Measurements from ENCODE around the gene FAM120A.

The FAM120A gene

DNA sequence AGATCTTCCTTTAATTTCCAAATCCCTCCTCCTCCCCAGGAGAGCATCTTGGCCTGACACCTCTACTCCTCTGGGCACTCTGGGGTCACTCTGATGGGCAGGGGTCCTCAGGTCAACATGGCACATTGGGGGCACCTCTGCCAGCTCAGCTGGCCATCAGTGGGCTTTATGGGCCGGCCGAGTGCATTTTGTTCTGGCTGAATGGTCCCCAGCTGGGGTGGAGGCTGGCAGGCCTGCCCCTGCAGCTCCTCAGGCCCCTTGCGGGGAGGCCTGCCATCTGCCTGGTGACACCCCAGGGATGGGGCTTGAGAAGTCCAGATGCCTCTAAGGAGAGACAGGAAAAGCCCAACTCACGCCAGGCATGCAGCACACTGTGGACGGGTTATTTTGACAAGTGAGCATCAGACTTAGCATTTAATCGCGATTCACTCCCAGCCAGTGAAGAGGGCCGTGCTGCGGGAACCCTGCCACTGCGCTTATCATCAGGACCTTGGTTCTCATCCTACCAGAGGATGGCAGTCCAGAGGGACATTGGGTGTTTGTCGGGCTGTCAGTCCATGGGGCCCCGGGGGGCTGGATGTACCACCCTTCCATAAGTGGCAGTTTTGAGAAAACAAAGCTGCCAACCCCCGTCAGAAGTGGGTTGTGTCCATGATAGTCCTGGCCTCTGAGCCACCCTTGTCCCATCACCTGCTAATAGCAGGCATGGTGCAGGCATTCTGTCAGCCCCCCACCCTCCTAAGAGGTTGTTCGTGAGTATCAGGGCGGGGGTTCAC is 146.6 kb downstream of the FAM120A start:
- Histone ChIP-seq H3K36me3 (ENCODE audit: insufficient read depth, low read length) (no peaks in the 10 kb centered on the region), H3K9ac (ENCODE audit: low read depth, low read length) (no peak overlapping the region), H3K9me3 (ENCODE audit: insufficient read depth, low read depth, low read length) (no peaks in the 10 kb centered on the region), H3K27ac (ENCODE audit: low read depth, low read length) (no peak overlapping the region), H3K4me1 (ENCODE audit: insufficient read depth, low read length) (peaks cover 34% of the 10 kb centered on the region), H3K4me3 (ENCODE audit: low read length) (no peak overlapping the region), H3K27me3 (ENCODE audit: insufficient read depth, low read length) (no peaks in the 10 kb centered on the region)
- WGBS, result 92% methylated on average over 14 of the region's 15 CpGs

GRCh38 chr9:93598647-93599241 is 147.3 kb downstream of the FAM120A start:
- H3K27ac ChIP-seq (ENCODE audit: low read depth, low read length), result no peak overlapping the region
- WGBS, result 76% methylated on average over 11 of the region's 11 CpGs
- no peaks in the 10 kb centered on the region for H3K9me3 ChIP-seq (ENCODE audit: insufficient read depth, low read depth, low read length)
- H3K36me3 ChIP-seq (ENCODE audit: insufficient read depth, low read length), result no peaks in the 10 kb centered on the region
- no peaks in the 10 kb centered on the region for H3K27me3 ChIP-seq (ENCODE audit: insufficient read depth, low read length)
- H3K4me1 ChIP-seq (ENCODE audit: insufficient read depth, low read length), result peaks cover 33% of the 10 kb centered on the region
- H3K4me3 ChIP-seq (ENCODE audit: low read length), result no peak overlapping the region
- H3K9ac ChIP-seq (ENCODE audit: low read depth, low read length), result no peak overlapping the region

DNA sequence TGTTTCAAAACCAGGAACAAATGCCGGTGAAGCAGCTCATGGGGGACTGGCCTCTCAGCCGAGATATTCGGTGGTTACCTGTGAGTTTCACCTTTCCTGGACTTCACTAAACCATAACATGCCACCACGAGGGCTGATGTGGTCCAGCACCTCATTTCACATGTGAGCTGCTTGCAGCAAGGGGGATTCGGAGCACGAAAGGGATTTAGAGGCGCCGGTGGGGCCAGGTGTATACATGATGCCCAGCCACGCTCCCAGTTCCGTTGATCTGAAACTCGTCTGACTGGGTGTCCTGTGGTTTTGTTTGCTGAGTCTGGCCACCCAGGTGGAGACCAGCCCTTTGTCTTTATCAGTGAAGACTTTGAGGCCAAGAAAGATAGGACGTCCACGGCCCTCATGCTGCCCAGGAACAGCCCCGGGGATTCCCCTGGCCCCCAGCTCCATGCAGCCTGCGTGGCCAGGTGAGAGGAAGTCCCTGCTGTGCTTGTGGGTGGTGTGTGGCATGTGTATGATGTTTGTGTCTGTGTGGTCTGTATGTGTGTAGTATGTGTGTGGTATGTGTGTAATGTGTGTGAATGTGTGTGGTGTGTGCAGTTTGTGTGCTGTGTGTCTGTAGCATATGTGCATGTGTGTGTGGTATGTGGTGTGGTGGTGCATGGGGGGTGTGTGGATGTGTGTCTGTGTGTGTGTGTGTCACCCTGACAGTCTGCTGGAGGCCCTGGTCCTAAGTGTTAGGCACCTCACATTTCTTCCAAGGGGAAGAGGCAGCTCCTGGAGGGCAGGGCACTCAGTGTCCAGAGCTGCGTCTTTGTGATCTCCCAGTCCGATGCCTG is 148.3 kb downstream of the FAM120A start:
- H3K36me3 ChIP-seq (ENCODE audit: insufficient read depth, low read length), result no peaks in the 10 kb centered on the region
- 77% methylated on average over 17 of the region's 17 CpGs for WGBS
- peaks cover 26% of the 10 kb centered on the region for H3K4me1 ChIP-seq (ENCODE audit: insufficient read depth, low read length)
- H3K27ac ChIP-seq (ENCODE audit: low read depth, low read length), result no peak overlapping the region
- H3K27me3 ChIP-seq (ENCODE audit: insufficient read depth, low read length), result no peaks in the 10 kb centered on the region
- no peak overlapping the region for H3K9ac ChIP-seq (ENCODE audit: low read depth, low read length)
- H3K9me3 ChIP-seq (ENCODE audit: insufficient read depth, low read depth, low read length), result no peaks in the 10 kb centered on the region
- no peak overlapping the region for H3K4me3 ChIP-seq (ENCODE audit: low read length)

- Histone ChIP-seq H3K9ac (ENCODE audit: low read depth, low read length) (no peak overlapping the region), H3K4me3 (ENCODE audit: low read length) (no peak overlapping the region), H3K4me1 (ENCODE audit: insufficient read depth, low read length) (peaks cover 26% of the 10 kb centered on the region), H3K27ac (ENCODE audit: low read depth, low read length) (no peak overlapping the region), H3K27me3 (ENCODE audit: insufficient read depth, low read length) (no peaks in the 10 kb centered on the region), H3K36me3 (ENCODE audit: insufficient read depth, low read length) (no peaks in the 10 kb centered on the region), H3K9me3 (ENCODE audit: insufficient read depth, low read depth, low read length) (0 out of 2 replicates have a peak, but pooled peaks cover 2% of the 10 kb centered on the region)
- 46% methylated on average over 3 of the region's 3 CpGs for WGBS
These were observed 149.0 kb downstream of the FAM120A start for GRCh38 chr9:93600504-93600903.

GRCh38 chr9:93601063-93601462 is 149.6 kb downstream of the FAM120A start:
- 90% methylated on average over 4 of the region's 4 CpGs for WGBS
- H3K4me3 ChIP-seq (ENCODE audit: low read length), result no peak overlapping the region
- peaks cover 26% of the 10 kb centered on the region for H3K4me1 ChIP-seq (ENCODE audit: insufficient read depth, low read length)
- no peaks in the 10 kb centered on the region for H3K27me3 ChIP-seq (ENCODE audit: insufficient read depth, low read length)
- H3K9ac ChIP-seq (ENCODE audit: low read depth, low read length), result no peak overlapping the region
- H3K36me3 ChIP-seq (ENCODE audit: insufficient read depth, low read length), result no peaks in the 10 kb centered on the region
- 0 out of 2 replicates have a peak, but pooled peaks cover 2% of the 10 kb centered on the region for H3K9me3 ChIP-seq (ENCODE audit: insufficient read depth, low read depth, low read length)
- no peak overlapping the region for H3K27ac ChIP-seq (ENCODE audit: low read depth, low read length)

DNA sequence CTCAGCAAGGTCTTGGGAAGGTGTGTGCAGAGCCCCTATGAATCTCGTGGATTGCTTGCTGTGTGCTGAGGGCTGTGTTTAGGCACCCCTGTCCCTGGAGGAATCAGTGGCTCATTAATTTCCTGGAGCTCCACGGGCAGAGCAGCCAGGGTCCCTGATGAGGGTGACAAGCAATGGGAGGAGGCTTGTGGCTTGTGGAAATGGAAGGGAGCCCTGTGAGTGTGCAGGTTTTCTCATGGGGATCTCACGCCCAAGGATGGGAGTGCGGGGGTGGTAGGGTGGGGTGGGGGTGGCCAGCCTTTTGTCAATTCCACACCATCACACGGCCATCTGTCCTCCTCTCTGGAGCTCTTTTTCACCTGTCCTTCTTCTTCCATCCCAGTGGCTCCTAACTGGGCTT is 150.2 kb downstream of the FAM120A start:
- Histone ChIP-seq H3K9ac (ENCODE audit: low read depth, low read length) (no peak overlapping the region), H3K4me3 (ENCODE audit: low read length) (no peak overlapping the region), H3K27ac (ENCODE audit: low read depth, low read length) (no peak overlapping the region), H3K4me1 (ENCODE audit: insufficient read depth, low read length) (peaks cover 26% of the 10 kb centered on the region), H3K9me3 (ENCODE audit: insufficient read depth, low read depth, low read length) (0 out of 2 replicates have a peak, but pooled peaks cover 2% of the 10 kb centered on the region), H3K36me3 (ENCODE audit: insufficient read depth, low read length) (no peaks in the 10 kb centered on the region), H3K27me3 (ENCODE audit: insufficient read depth, low read length) (no peaks in the 10 kb centered on the region)
- WGBS, result 73% methylated on average over 3 of the region's 5 CpGs

- Histone ChIP-seq H3K4me3 (ENCODE audit: low read length) (no peak overlapping the region), H3K9ac (ENCODE audit: low read depth, low read length) (no peak overlapping the region), H3K9me3 (ENCODE audit: insufficient read depth, low read depth, low read length) (0 out of 2 replicates have a peak, but pooled peaks cover 2% of the 10 kb centered on the region), H3K36me3 (ENCODE audit: insufficient read depth, low read length) (no peaks in the 10 kb centered on the region), H3K27ac (ENCODE audit: low read depth, low read length) (no peak overlapping the region), H3K4me1 (ENCODE audit: insufficient read depth, low read length) (peaks cover 26% of the 10 kb centered on the region), H3K27me3 (ENCODE audit: insufficient read depth, low read length) (no peaks in the 10 kb centered on the region)
- 95% methylated on average over 15 of the region's 15 CpGs for WGBS
These were observed 151.5 kb downstream of the FAM120A start for GRCh38 chr9:93603011-93603410.

GRCh38 chr9:93603906-93604326 is 152.4 kb downstream of the FAM120A start:
- Histone ChIP-seq H3K27ac (ENCODE audit: low read depth, low read length) (no peak overlapping the region), H3K27me3 (ENCODE audit: insufficient read depth, low read length) (no peaks in the 10 kb centered on the region), H3K36me3 (ENCODE audit: insufficient read depth, low read length) (no peaks in the 10 kb centered on the region), H3K9me3 (ENCODE audit: insufficient read depth, low read depth, low read length) (0 out of 2 replicates have a peak, but pooled peaks cover 2% of the 10 kb centered on the region), H3K9ac (ENCODE audit: low read depth, low read length) (no peak overlapping the region), H3K4me3 (ENCODE audit: low read length) (no peak overlapping the region), H3K4me1 (ENCODE audit: insufficient read depth, low read length) (peaks cover 22% of the 10 kb centered on the region)
- 65% methylated on average over 4 of the region's 4 CpGs for WGBS

GRCh38 chr9:93606187-93606586 is 154.7 kb downstream of the FAM120A start:
- 0 out of 2 replicates have a peak, but pooled peaks cover 2% of the 10 kb centered on the region for H3K9me3 ChIP-seq (ENCODE audit: insufficient read depth, low read depth, low read length)
- 40% methylated on average over 2 of the region's 3 CpGs for WGBS
- H3K4me3 ChIP-seq (ENCODE audit: low read length), result no peak overlapping the region
- H3K36me3 ChIP-seq (ENCODE audit: insufficient read depth, low read length), result no peaks in the 10 kb centered on the region
- peaks cover 4% of the 10 kb centered on the region; the same call in 1 of the 2 replicates for H3K4me1 ChIP-seq (ENCODE audit: insufficient read depth, low read length)
- no peaks in the 10 kb centered on the region for H3K27me3 ChIP-seq (ENCODE audit: insufficient read depth, low read length)
- no peak overlapping the region for H3K9ac ChIP-seq (ENCODE audit: low read depth, low read length)
- no peak overlapping the region for H3K27ac ChIP-seq (ENCODE audit: low read depth, low read length)

DNA sequence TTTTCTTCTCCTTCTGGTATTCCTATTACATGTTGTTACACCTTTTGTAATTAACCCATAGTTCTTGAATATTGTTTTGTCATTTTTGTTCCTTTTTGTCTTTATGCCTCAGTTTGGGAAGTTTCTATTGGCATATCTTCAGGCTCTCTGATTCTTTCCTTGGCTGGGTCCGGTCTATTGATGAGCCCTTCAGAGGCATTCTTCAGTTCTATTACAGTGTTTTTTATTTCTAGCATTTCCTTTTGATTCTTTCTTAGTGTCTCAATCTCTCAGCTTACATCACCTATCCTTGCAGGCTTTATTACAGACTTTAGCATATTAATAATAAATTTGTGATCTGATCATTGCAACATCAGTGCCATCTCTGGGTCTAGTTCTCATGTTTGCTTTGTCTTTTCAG is 158.7 kb downstream of the FAM120A start:
- no peak overlapping the region for H3K4me3 ChIP-seq (ENCODE audit: low read length)
- H3K36me3 ChIP-seq (ENCODE audit: insufficient read depth, low read length), result no peaks in the 10 kb centered on the region
- no peak overlapping the region for H3K27ac ChIP-seq (ENCODE audit: low read depth, low read length)
- no peaks in the 10 kb centered on the region for H3K4me1 ChIP-seq (ENCODE audit: insufficient read depth, low read length)
- H3K27me3 ChIP-seq (ENCODE audit: insufficient read depth, low read length), result no peaks in the 10 kb centered on the region
- H3K9ac ChIP-seq (ENCODE audit: low read depth, low read length), result no peak overlapping the region
- 95% methylated on average over 1 of the region's 1 CpG for WGBS
- H3K9me3 ChIP-seq (ENCODE audit: insufficient read depth, low read depth, low read length), result no peaks in the 10 kb centered on the region

Data from HUES64 (cell line).